Renal pelvis (tissue), 4 donors: Measurements from ENCODE around the gene ADAM15. TPM values are rescaled to one million over a fixed set of nuclear protein-coding genes. Genes with fewer than 3 reads are reported as not detected.

ENCODE experiments used
- DNase-seq: peaks from one replicate; pipeline ENCODE4 v3.0.0-alpha.2; 2013
- polyA plus RNA-seq, 3 donors: library from polyadenylated mRNA; unstranded; fragments of 120-200 nt; gene quantifications; one replicate each; pipeline ENCODE4 v1.2.1, GENCODE V29; 2013; ENCODE audit not compliant: insufficient read length in 3 of 3

The ADAM15 gene
- polyA plus RNA-seq, 3 donors, result 57.5 to 62.8 (median 58.0) TPM

DNA sequence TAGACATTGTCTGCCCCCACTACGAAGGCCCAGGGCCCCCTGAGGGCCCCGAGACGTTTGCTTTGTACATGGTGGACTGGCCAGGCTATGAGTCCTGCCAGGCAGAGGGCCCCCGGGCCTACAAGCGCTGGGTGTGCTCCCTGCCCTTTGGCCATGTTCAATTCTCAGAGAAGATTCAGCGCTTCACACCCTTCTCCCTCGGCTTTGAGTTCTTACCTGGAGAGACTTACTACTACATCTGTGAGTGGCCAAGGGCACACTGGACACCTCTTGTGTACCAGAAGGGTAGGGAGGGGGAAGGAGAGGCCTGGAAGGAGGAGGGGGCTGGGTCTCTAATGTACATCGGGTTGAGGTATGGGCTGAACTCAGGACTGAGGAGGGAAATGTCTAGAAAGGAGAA is 15.7 kb downstream of the ADAM15 start:
- DNase-seq, result no peak

GRCh38 chr1:155068599-155068998 is 17.5 kb downstream of the ADAM15 start:
- no peak for DNase-seq

- DNase-seq, result no peak
Measured at GRCh38 chr1:155069551-155070157, 18.5 kb downstream of the ADAM15 start.

DNA sequence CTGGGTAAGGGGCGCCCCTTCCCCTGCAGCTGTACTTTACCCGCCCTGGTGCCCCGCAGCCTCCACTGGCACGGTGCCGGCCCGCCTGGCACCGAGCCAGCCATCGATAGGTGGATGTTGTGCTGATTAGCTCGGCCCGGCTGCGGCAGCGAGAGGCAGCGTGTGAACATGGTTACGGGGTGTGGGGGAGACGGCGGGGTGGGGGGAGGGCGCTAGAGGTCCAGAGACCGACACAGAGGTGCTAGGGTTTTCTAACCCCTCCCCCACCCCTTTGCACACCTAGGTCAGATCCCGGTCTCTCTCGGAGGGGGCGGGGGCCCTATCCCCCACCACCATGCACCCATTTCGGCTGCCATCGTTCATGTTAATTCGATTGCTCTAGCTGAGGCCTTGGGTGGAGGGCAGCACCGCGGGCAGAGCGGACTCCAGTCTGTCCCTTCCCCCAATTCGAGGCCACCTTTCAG is 19.1 kb downstream of the ADAM15 start:
- no peak for DNase-seq

DNA sequence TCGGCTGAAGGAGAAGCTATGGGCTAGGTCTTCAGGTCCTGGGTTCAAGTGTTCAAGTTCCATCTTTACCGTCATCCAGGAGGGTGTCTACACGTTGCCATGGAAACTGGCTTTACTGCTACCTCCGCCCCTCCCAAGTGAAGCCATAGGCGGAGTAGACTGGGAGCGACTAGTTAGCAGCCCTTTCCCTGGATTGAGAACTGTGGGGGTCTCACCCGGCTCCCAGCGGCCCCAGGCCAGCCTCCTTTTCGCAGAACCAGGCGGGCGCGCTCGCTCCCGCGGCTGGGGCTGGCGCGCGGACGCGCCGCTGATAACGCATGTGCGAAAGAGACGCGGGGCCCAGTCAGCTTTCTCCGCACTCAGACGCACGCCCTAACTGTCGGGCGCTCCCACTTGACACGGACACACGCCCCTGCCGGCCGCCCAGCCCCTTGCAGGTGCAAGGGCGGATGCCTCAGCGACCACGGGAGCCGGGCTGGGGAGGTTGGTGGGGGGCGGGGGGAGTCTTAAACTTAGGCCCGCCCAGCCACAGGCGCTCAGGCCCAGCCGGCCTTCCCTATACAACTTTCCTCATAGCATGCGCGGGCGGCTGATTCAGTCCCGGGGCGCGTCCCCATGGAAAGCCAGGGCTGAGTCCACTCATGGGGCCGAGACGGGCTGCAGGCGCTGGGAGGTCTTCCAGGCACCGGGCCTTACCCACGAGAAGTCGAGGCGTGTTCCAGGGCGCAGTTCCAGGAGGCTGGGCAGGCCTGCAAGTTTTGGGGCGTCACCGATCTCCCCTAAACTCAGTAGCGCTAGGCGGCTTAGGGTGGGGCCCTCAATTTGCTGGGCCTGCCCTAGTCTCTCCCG is 19.8 kb downstream of the ADAM15 start:
- peak; percentile 79 for DNase-seq

DNA sequence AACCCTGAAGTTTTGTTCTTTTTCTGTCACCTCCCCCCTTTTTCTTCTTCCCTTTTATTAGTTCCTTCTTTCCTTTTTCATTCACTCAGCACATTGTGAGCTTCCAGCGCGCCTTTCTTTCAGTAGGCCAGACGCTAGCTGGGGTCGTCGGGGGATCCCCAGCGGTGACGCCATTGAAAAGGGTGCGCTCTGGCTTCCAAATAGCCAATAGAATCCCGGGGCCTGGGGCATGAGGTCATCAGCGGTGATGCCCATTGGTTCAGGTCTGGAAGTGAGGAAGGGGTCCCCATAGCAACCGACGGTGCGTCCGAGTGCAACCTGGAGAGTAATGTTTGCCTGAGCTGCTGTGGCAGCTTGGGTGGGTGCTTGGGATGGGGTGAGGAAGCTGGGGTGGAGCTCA is 20.6 kb downstream of the ADAM15 start:
- DNase-seq, result no peak

DNA sequence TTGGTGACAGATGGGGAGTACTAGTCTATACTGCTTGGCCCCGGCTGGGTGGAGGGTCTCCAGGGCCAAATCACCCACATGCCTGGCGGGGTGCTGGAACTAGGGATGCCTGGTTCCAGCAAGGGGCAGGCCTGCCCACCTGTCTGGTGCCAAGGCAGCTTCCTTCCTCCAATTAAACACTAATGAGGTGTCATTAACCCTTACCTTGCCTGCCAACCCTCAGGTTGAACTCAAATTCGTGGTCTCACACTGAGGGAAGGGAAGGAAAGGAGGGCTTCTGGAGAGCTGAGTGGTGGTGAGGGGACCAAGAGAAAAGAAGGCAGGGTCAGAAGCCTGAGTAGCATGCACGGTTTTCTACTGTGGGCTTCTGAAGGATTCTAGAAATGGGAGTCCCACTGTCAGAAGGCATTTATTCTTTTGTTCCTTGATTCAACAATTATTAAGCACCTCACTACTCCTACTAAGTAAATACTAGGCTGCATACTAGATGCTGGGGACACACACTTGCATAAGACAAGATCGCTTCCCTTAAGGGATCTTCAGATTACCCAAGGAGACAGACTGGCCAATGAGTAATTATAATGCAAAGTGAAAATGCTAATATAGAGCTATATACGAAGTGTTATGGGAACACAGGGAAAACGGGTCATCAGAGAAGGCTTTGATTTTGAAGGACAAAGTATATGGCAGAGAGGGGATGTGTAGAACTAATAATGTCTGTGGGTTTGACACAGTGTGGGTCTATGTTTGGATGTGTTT is 21.6 kb downstream of the ADAM15 start:
- no peak for DNase-seq

DNA sequence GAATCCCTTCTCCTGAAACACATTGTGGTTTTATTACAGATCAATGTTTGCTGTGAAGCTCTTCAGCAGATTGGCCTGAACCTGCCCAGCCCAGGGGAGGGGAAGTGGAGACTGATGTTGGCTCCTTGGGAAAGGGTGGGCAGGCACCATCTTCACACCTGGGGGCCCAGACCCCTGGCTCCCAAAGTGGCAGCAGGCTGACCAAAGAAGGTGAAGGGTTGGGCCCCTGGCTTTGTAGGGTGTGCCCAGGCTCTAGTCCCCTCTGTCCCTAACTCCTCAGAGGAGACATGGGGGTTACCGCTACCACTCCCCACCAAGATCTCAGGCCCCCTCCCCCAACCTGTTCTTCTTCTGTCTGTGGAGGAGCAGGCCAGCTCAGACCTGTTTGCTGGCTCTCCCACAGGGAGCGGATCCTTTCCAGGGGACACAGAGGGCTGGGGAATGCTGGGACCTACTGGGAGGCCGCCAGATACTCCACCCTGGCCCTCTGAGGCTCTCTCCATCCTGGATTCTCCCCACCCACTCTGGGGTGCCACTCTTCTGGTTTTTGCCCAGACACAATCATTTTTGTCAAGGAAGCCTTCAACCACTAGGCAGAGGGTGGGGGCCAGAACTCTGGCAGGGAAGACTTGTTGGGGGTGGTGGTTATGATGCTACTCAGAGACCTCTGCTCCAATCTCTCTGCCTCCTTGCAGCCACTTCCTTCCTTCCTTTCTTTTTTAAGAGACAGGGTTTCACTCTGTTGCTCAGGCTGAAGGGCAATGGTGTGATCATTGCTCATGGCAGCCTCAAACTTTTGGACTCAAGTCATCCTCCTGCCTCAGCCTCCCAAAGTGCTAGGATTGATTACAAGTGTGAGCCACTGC is 22.5 kb downstream of the ADAM15 start:
- DNase-seq, result no peak

- DNase-seq, result no peak
Measured at GRCh38 chr1:155075535-155075934, 24.4 kb downstream of the ADAM15 start.

- DNase-seq, result no peak
Measured at GRCh38 chr1:155076371-155076770, 25.3 kb downstream of the ADAM15 start.

- DNase-seq, result no peak
Measured at GRCh38 chr1:155077346-155077745, 26.2 kb downstream of the ADAM15 start.

DNA sequence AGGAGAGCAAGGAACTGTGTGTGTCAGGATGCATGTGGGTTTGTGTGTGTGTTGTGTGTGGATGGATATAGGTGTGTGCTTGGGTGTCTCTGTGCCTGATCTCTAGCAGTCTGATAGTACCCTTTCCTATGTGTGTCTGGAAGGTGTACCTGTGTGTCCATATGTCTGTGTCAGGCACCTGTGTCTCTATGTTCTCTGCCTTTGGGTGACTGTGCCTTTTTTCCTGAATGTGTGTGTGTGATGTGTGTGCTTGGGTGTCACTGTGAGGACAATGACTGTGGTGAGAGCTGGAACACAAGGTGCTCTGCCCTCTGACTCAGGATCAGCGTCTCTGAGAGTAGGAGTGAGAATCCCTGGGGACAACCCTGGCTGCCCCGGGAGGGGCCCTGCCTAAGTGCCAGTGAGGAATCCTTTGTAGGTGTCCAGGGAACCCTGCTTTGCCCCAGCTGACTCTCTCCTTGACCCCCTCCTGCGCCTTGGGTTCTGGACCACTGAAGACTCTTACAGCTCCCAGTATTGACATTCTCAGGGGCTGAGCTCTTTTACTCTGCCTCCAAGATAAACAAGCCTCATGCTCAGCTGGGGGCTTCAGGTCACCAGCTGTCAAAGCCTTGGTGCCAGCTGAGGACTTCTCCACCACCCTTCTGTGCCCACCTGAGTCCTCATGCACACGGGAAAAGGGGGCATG is 26.8 kb downstream of the ADAM15 start:
- DNase-seq, result no peak

GRCh38 chr1:155078469-155079209 is 27.5 kb downstream of the ADAM15 start, which contains the start of gene EFNA3:
TSS of gene EFNA3 (plus strand) at chr1:155078837. CDS start at chr1:155078942, 105 bp downstream.
- no peak for DNase-seq

- no peak for DNase-seq
Measured at GRCh38 chr1:155079210-155079486, 28.0 kb downstream of the ADAM15 start.

- no peak for DNase-seq
Measured at GRCh38 chr1:155079487-155080311, 28.6 kb downstream of the ADAM15 start.

DNA sequence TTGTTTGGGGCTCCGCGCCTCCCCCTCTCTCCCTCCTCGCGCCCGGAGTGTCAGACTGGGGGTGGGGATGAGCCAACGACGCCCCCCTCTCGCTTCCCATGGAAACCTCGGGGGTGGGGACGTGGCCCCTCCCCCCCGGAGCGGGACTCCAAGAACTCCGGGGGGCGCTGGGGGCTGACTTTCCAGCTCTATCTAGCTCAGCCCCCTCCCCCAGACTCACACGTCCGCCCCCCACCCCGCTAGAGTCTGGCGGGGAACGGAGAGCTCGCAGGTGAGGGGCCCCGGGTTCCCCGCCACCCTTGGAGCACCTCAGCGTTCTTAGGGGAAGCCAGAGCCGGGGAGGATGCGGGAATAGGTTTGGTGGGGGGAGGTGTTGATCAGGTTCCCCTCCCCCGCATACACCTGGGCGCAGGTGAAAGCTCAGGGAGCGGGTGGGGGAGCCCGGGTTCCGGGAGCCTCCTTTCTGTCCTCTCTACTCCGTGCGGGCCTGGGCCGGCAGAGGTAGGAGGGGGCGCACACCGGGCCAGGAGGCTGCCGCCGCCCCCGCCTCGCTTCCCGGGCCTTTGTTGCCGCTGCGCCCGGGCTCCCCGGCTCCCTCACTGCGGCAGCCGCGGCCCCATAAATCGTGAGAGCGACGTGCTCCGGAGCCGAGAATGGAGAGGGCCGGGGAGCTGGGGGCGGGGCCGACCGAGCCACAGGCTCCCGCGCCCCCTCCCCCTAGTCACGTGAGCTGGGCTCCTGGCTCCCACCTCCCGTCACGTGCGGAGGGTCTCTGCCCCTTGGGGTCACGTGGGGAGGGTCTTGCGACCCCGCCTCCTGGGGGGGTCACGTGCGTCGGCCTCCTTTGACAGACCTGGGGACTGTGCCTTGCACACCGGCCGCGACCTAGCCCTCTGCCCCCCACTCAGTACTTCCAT is 29.5 kb downstream of the ADAM15 start:
- peak; percentile 85 for DNase-seq

DNA sequence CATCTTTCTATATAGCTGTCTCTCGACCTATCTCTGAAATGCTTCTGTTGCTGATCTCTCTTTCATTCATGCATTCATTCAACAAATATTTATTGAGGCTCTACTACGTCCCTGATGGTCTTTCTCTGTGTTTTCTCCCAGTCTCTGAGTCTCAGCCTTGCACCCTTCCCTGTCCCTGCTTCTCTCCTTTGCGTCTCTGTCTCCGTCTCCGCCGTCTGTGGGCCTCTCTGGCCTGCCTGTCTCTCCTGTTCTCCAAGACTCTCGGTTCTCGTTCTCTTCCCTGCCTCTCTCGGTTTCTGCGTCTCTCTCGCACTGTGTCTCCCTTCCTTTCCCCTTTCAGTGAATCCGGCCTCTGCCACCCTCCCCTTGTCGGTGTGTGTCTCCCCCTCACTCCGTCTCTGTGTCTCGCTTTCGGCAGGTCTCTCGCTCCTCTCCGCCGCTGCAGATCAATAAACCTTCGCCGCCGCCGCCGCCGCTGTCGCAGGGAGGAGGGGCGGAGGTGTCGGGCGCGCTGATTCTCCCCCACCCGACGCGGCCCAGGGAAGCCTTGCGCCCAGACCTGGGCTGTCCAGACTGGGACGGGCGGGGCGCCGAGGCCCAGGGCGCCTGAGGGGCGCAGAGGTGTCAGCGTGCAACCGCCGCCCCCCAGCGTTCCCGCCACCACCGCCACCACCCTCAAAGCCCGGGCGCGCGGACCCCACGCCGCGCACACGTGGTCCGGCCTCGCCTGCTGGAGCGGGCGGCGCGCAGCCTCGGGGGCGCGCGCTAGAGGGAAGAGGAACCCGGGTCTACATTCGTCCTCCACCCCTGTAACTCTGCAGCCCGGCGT is 30.6 kb downstream of the ADAM15 start:
- no peak for DNase-seq
